T-helper 1 cell (primary cell): ENCODE data around the gene IARS1.

Experiments used
- DNase-seq, 5 donors: peaks; one replicate each; pipeline ENCODE4 v3.0.0-alpha.2; 2012 to 2020
- total RNA-seq, 4 donors: gene quantifications; one replicate each; lab custom pipeline; 2026; lab: John Stamatoyannopoulos, UW

Gene IARS1
- 118 to 199 (median 184) reads per million in 4 donors for total RNA-seq

DNA sequence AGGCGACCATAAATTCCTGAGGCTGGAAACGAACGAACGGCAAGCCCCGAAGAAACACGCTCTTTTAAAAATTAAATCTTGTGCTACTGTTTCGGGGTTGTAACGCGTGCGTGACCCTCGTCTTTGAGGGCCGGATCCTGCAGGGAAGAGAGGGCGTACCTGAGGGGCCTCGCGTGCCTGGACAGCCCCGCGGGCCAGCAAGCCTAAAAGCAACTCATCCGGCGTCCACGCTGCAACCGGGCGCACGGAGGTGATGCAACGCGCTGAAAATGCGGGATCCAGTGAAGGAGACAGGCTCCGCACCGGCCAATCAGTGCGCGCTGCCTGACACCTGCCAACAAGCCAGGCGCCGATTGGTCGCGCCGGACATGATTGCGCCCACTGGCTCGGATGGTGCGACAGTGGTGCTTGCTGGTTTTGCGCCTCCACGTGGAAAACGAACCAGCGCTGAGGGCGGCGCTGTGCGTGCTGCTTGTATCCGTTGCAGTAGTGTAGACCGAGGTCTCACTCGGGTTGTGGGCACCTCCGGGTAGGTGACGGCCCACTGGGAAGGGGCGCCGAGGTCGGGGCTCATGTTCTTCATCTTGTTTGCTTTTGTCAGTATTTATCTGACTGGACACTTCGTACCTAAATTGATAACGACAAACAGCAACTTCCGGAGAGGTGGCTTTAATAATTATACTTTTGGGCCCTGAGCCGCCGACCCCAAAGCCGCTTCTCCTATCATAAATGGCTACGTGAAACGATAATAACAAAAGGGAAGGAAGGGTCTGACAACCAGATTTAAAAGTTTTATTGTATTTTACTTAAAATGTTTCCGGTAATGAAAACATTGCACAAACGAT lies at the start of gene IARS1:
IARS1 (minus strand) TSS at position 246 of the 845 bp plus-strand sequence. CDS start 4,278 bp downstream, outside the sequence.
- peak; percentile 97 to 99 (median 98) for DNase-seq

DNA sequence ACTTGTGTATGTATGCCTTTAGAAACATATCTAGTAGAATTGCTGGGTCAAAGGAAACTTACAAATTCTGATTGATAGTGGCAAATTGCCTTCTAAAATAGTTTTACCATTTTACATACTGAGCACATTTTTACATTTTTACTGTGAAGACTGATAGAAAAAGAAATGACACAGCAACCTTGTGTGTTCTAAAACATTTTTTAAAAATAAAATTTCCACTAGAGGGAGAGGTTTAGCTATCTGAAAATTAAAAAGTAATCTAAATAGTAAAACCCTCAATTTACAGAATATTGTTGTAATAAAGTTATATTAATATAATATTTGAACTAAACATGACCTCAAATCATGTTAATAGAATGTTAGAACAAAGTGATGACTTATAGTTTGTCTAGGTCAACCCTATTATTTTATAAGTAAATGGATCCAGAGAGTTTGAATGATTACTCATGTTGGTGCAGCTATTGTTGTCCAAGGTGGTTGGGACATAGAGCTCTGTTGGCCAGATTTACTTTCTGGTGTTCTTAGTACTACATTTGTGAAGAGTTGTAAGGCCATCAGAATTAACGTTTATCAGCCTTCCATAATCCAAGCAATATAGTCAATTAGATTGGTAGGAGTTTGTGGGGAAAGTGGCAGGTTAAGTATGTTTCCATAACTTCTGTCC lies 49.5 kb upstream of the IARS1 start:
- DNase-seq, result no peak

DNA sequence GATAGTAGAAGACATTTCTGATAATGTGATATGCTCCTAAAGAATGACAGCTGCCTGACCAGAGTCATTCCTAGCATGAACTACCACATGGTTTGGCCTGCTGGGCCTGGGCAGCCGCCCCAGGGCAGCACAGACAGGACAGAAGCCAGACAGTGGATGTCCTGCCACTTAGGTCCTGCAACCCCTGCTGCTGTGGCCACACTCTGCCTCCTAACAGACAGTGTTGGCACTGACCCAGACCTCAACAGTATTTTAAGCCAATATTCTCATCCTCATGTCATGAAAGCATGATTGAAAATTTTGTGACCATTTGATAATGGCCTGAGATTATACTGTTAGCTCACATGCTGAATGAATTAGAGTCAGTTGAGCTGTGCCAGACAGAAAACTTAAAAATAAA lies 48.1 kb upstream of the IARS1 start:
- DNase-seq, result no peak

DNA sequence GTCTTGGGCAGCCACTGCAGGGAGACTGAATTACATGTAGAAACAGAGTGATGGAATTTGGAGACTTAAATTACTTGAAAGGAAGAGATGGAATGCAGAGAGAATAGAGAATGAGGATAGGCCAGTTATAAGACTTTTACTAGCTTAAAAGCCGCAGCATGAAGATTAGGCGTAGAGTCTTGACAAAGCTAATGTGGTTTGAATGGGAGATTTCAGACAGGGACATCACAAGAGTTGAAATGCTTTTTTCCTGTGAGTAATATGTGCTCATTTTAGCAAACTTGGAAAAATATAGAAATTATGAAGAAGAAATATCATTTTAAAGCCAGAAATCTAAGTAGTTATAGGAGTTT lies 39.8 kb upstream of the IARS1 start:
- DNase-seq, result no peak

DNA sequence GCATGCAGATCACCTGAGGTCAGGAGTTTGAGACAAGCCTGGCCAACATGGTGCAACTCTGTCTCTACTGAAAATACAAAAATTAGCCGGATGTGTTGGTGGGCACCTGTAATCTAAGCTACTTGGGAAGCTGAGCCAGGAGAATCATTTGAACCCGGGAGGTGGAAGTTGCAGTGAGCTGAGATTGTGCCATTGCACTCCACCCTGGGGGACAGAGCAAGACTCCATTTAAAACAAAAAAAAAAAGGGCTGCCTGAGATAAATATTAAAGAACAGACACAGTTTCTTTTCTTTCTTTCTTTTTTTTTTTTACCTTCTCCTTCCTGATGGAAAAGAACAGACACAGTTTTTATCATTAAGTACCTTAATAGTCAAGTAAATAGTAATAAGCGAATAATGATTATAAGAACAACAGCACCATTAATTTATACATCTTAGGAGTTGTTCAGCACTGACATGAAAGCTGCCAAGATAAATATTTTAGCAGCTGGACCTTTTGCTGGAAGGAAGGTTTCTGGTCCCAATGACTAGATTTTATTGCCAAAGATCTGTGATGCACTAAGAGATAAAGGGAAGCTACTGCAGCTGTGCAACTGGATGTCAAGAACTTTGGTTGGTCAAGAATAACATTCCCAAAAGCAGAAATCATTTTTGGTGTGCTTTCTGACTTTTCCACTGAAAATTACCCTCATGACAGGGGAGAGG lies 39.2 kb upstream of the IARS1 start:
- no peak for DNase-seq

DNA sequence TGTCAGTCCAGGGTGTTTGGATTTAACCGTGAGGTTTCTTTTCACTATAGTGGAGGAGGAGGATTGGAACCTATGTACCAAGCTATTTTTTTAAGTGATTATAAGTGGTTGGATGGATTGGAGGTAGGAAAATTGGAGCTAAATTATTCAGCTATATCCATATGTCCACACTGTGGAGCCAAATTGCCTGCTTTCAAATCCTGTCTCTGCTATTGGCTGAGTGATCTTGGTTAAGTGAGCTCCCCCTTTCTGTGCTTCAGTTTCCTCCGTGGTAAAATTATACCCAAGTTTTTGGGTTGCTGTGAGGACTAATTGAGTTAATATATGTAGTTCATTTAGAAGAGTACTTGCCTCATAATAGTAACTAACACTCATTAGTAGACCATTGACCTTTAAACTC lies 34.7 kb upstream of the IARS1 start:
- DNase-seq, result no peak

DNA sequence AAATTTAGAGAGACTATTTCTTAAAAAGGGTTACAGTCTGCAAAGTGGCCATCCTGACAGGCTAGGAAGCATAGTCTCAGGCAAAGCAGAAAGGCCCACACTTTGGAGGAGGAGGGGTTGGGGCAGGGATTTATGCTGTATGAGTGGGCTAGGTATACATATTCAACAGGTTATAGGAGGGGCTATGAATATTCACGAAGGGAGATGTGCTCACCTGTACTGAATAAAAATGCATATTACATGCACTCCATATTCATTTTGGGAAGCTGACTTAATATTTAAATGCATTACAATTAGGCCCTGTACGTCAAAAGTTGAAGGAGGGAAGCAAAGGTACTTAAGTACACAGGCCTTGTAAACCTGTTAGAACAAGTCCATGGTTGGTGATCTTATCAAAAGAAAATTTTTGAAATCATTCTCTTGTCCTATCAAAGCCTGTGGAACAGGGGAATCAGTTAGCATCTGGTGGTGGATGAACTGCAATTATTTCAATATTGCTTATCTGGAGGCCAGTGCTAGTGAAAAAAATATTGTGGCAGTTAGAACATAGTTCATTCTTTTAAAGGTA lies 33.9 kb upstream of the IARS1 start:
- no peak for DNase-seq

DNA sequence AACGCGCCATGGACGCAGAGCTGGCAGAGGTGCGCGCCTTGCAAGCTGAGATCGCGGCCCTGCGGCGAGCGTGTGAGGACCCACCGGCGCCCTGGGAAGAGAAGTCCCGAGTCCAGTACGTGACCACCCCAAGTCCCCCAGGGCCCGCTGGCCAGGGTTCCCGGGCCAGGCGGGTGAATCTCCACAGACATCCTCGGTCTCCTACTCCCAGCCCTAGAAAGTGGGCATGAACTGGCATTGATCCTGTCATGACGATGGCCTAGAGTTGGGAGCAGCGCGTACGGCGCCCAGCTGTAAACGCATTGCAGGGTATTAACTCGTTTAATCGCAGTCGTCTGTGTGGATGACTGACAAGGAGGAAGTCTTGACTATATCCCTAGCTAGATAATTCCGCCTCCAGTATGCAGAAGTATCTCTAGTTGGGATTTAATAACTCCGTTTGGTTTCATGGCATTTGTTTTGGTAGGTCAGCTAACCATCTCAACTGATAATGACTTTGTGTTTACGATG lies 32.5 kb upstream of the IARS1 start:
- DNase-seq, result no peak

DNA sequence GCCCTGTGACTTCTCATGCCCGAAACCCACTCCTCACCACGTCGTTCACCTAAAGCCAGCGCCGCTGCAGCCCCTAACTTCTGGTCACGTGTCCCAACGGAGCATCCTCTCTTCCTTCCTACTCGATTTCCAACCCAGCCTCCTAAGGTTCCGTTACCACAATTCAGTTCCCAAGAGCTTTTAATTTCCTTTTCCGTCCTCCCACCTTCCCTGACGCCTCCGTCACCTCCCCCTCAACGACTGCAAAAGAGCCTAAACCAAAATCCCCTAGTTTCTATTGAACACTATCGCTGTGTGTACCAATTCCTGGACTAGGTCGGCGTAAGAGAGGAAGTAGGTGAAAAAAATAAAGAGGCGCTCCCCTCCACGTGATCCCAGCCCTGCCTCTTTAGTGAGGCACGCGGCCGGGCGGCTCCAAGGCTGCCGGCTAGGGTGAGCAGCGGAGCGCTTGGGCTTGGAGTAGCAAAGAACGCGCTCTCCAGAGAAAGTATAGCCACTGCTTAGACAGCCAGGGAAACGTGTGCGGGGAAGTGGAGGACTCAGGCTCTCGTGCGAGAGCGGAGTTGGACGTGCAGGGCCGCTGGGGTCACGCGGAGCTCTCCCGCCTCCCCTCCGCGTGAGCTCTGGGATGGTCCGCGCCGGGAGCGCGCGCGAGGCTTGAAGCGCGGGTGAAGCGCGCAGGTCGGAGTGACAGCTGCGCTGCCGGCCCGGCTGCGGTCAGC lies 31.9 kb upstream of the IARS1 start, which contains the start of the genes CENPP and NOL8:
CENPP (plus strand) TSS at position 685 of the 722 bp plus-strand sequence.
NOL8 (minus strand) TSS at position 82 of the 722 bp plus-strand sequence. CDS start 1,189 bp downstream, outside the sequence.
- peak; percentile 62 to 92 (median 75) for DNase-seq

DNA sequence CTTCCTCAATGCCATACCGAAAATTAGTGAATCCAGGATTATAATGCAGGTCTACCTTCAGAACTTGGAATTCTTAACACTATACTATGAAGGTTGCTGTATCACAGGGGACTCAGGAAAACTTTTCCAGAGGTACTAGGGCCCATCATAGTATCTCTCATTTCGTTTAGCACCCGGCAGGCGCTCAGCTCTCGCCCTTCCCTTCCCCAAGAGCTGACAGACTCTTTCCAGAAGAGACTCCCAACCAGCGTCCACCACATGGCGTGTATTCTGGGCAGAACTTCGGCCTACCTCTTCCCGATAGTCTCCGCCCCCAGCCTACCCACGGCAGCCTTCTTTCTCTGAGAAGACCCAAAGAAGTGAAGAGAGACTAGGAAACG lies 31.4 kb upstream of the IARS1 start:
- DNase-seq, result no peak

DNA sequence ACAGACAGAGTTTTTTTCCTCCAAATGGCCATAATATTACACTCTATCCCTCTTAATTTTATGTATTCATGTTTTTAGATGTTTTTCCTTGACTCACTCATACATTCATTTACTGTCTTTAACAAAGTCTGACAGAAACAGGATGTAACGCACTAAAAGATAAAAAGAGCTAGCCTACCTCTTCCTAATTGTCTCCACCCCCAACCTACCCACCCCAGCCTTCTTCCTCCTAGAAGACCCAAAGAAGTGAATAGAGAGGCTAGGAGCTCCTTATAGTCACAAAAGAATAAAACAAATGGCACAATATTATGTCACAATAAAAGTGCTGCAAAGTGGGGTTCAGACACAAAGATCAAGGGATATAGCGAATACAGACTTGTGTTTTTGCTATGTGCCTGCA lies 30.9 kb upstream of the IARS1 start:
- DNase-seq, result no peak

DNA sequence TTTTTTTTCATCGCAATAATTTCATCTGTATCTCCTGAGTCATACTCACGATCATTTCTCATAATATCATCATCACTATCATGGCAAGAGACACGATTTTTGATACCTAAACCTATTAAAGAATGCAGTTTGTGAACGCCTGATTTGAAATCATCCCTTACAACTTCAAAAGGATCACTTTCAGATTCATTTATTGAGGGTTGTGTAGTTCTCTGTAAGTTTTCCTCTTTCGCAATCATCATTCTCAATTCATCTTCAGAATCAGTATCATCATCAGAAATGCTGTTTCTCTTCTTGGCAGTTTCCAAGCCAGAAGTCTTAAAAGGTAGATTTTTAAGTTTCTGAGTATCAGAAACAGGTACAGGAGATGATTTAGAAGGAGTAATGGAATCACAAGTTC lies 22.0 kb upstream of the IARS1 start:
- no peak for DNase-seq

DNA sequence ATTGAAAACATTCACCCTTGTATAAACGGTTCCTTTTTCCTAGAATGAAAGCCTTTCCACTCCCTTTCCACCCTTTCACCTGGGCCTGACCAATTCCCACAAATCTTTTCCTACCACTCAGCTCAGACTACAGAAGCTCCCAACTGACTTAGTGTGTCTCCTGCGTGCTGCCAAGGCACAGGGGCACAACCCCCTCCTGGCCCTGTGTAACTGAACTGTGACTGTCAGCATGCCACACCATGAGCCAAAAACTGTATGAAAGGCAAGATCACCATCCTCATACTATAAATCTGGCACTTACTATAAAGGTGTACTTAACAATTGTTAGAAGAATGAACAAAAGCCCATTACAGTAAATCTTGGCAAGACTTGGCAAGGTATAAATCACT lies 20.1 kb upstream of the IARS1 start:
- DNase-seq, result no peak

DNA sequence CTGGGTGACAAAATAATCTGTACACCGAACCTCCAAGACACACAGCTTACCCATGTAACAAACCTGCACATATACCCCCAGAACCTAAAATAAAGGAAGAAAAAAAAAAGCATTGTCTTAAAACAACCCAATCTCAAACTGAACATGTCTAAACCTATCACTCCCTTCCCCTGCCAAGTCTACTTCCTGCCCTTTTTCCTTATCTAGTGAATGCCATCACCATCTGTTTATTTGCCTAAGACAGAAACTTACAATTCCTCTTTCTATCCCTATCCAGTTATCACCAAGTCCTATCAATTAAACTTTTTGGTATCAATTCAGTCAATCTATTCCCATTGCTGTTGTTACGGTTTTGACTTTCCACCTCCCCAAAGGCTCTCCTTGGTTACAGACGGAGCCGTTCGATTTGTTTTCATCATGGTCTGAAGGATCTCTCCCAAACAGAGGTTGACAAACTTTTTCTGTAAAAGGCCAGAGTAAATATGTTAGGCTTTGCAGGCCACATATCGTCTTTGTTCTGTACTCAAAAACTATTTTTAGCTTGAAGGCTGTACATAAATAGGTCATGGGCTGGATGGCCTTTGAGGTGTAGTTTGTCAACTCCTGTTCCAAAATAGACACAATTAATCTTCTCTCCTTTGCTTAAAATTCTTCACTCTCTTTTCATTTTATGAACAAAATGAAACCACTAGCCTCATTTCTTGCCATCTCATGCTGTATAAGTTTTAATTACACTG lies 19.6 kb upstream of the IARS1 start:
- DNase-seq, result no peak

DNA sequence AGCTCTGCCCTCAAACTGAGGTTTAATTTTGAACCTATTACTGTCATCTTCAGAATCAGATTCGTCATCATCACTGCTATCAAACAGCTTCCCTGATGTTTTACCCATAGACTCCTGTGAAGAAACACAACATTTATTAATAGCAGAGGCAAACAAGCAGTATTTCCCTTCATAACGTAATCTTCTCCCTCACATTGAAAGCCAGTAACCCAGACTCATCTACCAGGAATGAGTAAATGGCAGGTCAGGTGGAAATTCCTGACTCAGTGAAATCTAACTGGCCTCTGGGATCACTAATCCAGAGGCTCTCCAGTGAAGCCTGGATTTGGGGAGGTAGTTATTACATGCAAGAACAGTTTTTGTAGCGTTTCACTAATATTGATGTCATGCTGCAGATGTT lies 17.1 kb upstream of the IARS1 start:
- no peak for DNase-seq

DNA sequence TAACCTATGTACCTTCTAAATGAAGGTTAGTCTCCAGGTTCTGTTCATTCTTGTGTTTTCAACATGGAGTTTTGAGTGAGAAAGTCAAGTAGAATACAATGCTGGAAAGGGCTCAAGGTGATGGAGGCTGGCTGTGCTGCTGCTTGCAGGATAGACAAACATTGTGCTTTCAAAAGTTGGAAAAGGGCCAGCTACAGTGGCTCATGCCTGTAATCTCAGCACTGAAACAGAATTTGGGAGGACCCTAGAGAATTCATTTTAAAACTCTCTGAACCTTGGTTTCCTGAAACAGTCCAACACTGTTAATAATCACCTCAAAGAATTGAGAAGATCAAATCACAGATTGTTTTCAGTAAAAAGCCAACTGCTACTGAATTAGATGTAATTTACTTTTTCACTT lies 15.4 kb upstream of the IARS1 start:
- no peak for DNase-seq

DNA sequence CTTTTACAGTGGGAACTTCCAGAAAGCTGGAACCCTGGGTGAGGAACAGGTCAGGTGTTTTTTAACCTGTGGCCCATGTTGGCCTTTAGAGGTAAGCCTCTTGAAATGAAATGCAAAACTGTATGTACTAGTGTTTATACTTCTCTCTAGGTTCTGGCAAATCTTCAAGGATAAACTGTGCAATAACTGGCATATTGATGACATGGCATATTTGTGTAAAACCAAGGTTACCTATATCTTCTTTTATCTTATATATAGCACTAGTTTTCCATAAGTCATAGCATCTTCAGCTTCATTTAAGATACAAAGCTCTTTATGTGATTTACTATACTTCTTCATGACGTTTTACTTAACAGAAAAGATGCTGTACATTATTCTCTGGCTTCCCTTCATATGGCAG lies 7.4 kb upstream of the IARS1 start:
- no peak for DNase-seq

DNA sequence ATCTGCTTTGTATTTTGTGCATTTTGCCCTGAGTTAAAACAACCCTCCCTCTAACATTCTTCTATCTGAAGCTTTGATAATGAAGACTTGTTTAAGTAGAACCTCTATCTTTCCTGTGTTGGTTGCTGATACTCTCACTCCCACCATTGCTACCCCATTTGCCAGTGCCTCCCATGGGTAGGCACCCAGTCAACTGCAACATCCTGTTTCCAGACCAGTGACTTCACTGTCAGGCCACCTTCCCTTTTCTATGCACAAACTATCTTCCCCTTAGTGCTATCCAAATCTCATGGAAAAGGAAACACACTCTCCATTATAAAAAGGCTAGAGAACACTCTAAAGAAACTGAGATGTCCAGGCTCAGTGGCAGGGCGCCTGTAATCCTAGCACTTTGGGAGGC lies 5.6 kb upstream of the IARS1 start:
- no peak for DNase-seq

DNA sequence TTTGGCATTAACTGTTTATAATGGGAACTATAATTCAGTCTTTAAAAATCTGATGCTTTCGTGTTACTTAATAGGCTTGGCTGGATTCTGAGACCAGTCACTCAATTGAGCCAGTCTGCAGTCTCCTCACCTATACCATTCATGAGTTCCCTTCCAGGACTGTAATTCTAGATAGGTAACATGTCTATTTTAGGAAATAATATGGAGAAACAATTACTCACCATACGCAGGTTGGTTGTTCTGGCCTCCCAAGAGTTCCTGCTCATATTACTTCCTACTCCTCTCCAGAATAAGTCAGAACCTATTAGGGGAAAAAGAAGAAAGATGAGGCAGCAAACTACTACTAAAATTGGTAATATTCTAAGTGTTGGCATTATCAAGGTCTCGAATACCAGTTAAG lies 4.5 kb upstream of the IARS1 start:
- no peak for DNase-seq

DNA sequence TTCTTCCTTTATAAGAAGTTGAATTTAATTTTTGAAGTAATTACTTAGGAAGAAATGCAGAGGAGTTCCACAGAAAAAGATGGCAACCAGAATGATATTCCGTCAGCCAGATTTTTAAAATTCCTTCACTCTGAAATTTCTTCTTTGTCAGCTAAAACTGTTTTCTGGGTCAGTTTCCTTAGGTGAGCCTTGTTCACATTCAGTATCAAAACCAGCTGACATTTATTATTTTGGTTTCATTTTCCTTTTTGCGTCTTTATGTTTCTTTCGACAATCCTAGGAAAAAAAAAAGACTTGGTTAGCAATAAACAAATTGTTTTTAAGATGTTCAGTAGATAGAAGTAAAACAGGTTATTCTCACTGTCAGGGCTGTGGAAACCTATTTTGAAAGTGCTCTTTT lies 4.1 kb upstream of the IARS1 start:
- no peak for DNase-seq

DNA sequence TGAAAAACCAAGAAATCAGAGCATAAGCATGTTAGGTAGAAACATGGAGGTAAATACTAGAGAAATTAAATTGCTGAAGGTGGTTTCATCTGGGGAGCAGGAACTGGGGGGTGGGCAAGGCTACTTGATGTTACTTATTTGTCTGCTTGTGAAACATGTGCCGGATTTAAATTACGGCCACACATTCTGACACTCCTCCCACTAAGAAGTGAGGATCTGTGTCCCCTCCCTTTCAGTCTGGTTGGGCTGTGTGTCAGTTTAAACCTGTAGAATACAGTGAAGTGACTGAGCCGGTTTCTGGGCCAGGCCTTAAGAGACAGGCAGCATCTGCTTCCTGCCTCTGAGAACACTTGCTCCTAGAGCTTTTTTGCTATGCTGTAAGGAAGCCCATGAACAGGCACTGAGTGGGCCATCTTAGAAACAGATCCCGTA lies 2.3 kb upstream of the IARS1 start:
- DNase-seq, result peak in 1 of 5 donors; percentile 17
